ENCODE results near the gene BTBD16. TPM values are rescaled to one million over a fixed set of nuclear protein-coding genes. Genes with fewer than 3 reads are reported as not detected.

BTBD16 gene
- total and polyA plus RNA-seq, 2 experiments from 2014 or later = 0.09 to 0.16 TPM

Other genes with a start within 250 kb of the BTBD16 start
- gene PLEKHA1, start 103.4 kb downstream of the BTBD16 start, total RNA-seq = 26.5 and 30.0 TPM in 2 replicates
- gene PLEKHA1, start 103.4 kb downstream of the BTBD16 start, polyA plus RNA-seq = 44.8 and 66.1 TPM in 2 replicates
- gene ARMS2, start 183.4 kb downstream of the BTBD16 start, total RNA-seq = not detected in 2 replicates
- not detected in 2 replicates for gene ARMS2, start 183.4 kb downstream of the BTBD16 start, polyA plus RNA-seq
- 139 and 154 TPM in 2 replicates for gene HTRA1, start 190.3 kb downstream of the BTBD16 start, total RNA-seq
- 226 and 289 TPM in 2 replicates for gene HTRA1, start 190.3 kb downstream of the BTBD16 start, polyA plus RNA-seq